HepG2 (cell line): ENCODE results near the gene SEC14L2. TPM values are rescaled to one million over a fixed set of nuclear protein-coding genes. Genes with fewer than 3 reads are reported as not detected.
A peak's percentile ranks its signal among the peaks of the same experiment; 100 is the strongest.

Experiments
- ATAC-seq: fragments of 200-7000 bp; cut with Tn5 transposase; 3 replicates; pipeline ENCODE4 v1.9.1; 2020; ENCODE audit warnings: mild to moderate bottlenecking, moderate library complexity
- BruUV-seq: library from RNA; stranded (reverse); fragments of 400-500 nt; replicated peaks from 2 replicates; lab custom pipeline; 2021; lab: Mats Ljungman, UMichigan
- CTCF ChIA-PET: fragments of 300-600 bp; formaldehyde crosslinking; extraction: SDS; loops from one replicate; lab custom pipeline; 2021; ENCODE audit warnings: low total read pairs, inconsistent platforms, low intra/inter-chr PET ratio; lab: Yijun Ruan, JAX
- POLR2A ChIA-PET: fragments of 350-600 bp; sonication (Branson Sonifier 250); formaldehyde crosslinking; loops from one replicate; lab custom pipeline; 2020; ENCODE audit warnings: antibody characterized with exemption, inconsistent platforms; lab: Yijun Ruan, JAX
- DNase-seq: peaks from one replicate; pipeline ENCODE4 v3.0.0-alpha.2; 2015; ENCODE audit warnings: low spot score
- FAIRE-seq: peaks from 3 replicates; lab custom pipeline; 2011; peaks lifted over from hg19 to GRCh38; lab: Jason Lieb, UNC
- H2AFZ ChIP-seq: one replicate; pipeline ENCODE4 v1.6.1; 2011; ENCODE audit warnings: low read length, inconsistent platforms
- H3K27ac ChIP-seq: fragments of 300-600 bp; 3 replicates; pipeline ENCODE4 v1.8.0; 2011; ENCODE audit warnings: mixed run types, mild to moderate bottlenecking, mixed read lengths, low read length, inconsistent platforms; ENCODE audit not compliant: insufficient read depth; ENCODE audit errors: extremely low read length
- H3K27me3 ChIP-seq, 2 experiments: fragments of 200-600 bp in 1 of 2; 2 replicates in 1 of 2; 3 replicates in 1 of 2; pipeline versions ENCODE4 v1.6.0 to v1.8.0; 2011; ENCODE audit warnings: low read length in 2 of 2, mild to moderate bottlenecking in 2 of 2, moderate library complexity in 2 of 2, inconsistent platforms in 1 of 2; ENCODE audit not compliant: insufficient read depth in 2 of 2, control insufficient read depth in 1 of 2
- H3K36me3 ChIP-seq, 2 experiments: fragments of 200-600 bp in 1 of 2; replicated peaks in 1 of 2; 2 replicates in 1 of 2; 3 replicates in 1 of 2; pipeline versions ENCODE4 v1.5.1 to v1.8.0; 2011; ENCODE audit warnings: low read length in 2 of 2, inconsistent platforms in 1 of 2; ENCODE audit not compliant: insufficient read depth in 2 of 2, control insufficient read depth in 1 of 2
- H3K4me1 ChIP-seq: 2 replicates; pipeline ENCODE4 v1.5.1; 2012; ENCODE audit warnings: low read length, inconsistent platforms; ENCODE audit not compliant: insufficient read depth
- H3K4me2 ChIP-seq: 2 replicates; pipeline ENCODE4 v1.6.0; 2011; ENCODE audit warnings: low read depth, low read length, inconsistent platforms
- H3K4me3 ChIP-seq, 3 experiments: fragments of 200-600 bp in 1 of 3; sonication (generic), shearing (Covaris generic) in 1 of 3; replicated peaks in 1 of 3; 2 replicates each; pipeline ENCODE4 v1.5.1; 2011 to 2016; ENCODE audit warnings: low read length in 3 of 3, inconsistent platforms in 2 of 3, low read depth in 2 of 3, mild to moderate bottlenecking in 2 of 3, control low read depth in 1 of 3, mixed read lengths in 1 of 3; ENCODE audit not compliant: insufficient read depth in 1 of 3
- H3K79me2 ChIP-seq: one replicate; pipeline ENCODE4 v1.6.1; 2011; ENCODE audit warnings: low read length, inconsistent platforms; ENCODE audit not compliant: insufficient read depth
- H3K9ac ChIP-seq: 2 replicates; pipeline ENCODE4 v1.6.0; 2011; ENCODE audit warnings: mild to moderate bottlenecking, low read depth, low read length, inconsistent platforms; ENCODE audit not compliant: insufficient read depth
- H3K9me3 ChIP-seq: 2 replicates; pipeline ENCODE4 v1.5.1; 2012; ENCODE audit warnings: mild to moderate bottlenecking, low read length
- H4K20me1 ChIP-seq: 2 replicates; pipeline ENCODE4 v1.6.0; 2011; ENCODE audit warnings: inconsistent platforms, mild to moderate bottlenecking, low read length, moderate library complexity; ENCODE audit not compliant: insufficient read depth
- JARID2 ChIP-seq: sonication (generic); formaldehyde crosslinking; IDR thresholded peaks from 2 replicates; pipeline ENCODE4 v1.8.1; 2023; ENCODE audit warnings: missing genetic modification reagents, inconsistent platforms; ENCODE audit not compliant: insufficient replicate concordance
- MLLT10 ChIP-seq: sonication (generic); formaldehyde crosslinking; IDR thresholded peaks from 2 replicates; pipeline ENCODE4 v1.4.0; 2020; ENCODE audit warnings: missing genetic modification reagents
- RAD51 ChIP-seq: fragments of 450-650 bp; IDR thresholded peaks from 2 replicates; pipeline ENCODE4 v1.6.1; 2016; ENCODE audit warnings: borderline replicate concordance
- UBTF ChIP-seq: sonication (generic); formaldehyde crosslinking; IDR thresholded peaks from 2 replicates; pipeline ENCODE4 v1.4.0; 2020; ENCODE audit warnings: mild to moderate bottlenecking, missing genetic modification reagents
- ZBTB38 ChIP-seq: sonication (generic); formaldehyde crosslinking; IDR thresholded peaks from 2 replicates; pipeline ENCODE4 v1.5.1; 2020; ENCODE audit warnings: mild to moderate bottlenecking, missing genetic modification reagents
- ZNF652 ChIP-seq: IDR thresholded peaks from 2 replicates; pipeline ENCODE4 v1.6.1; 2016; ENCODE audit warnings: low read depth, borderline replicate concordance
- WGBS: methylation state at CpG from one replicate; pipeline ENCODE4 v1.1.6; 2017; ENCODE audit warnings: low lambda C conversion rate; 5-methylcytosine and 5-hydroxymethylcytosine counted together
- in situ Hi-C: cut with HindIII; loops from 2 replicates; pipeline ENCODE4 v1.10.0; 2017; ENCODE audit warnings: low pct_unique_long_range_greater_than_20kb; ENCODE audit not compliant: extremely low pct_ligation_motif_present
- intact Hi-C: fragments of 100-400 bp; cut with micrococcal nuclease; formaldehyde crosslinking; loops from one replicate; pipeline ENCODE4 v1.10.0; 2022; ENCODE audit not compliant: unreplicated experiment
- polyA plus RNA-seq, 8 experiments: library from polyadenylated mRNA; depleted of rRNA in 3 of 8; stranded (reverse) in 7 of 8; unstranded in 1 of 8; fragments of >200 nt; fragmentation: Illumina TruSeq in 4 of 8; extraction: Trizol in 4 of 8; gene quantifications; 2 replicates each; pipeline versions ENCODE4 v1.2.1 to v1.2.3, GENCODE V29; 2011 to 2016; ENCODE audit warnings: low read depth in 4 of 8, missing spikeins in 1 of 8, mixed read lengths in 1 of 8; ENCODE audit not compliant: insufficient read depth in 1 of 8
- total RNA-seq, 5 experiments: library from RNA; depleted of rRNA; stranded (reverse); fragments of >200 nt; fragmentation: Illumina TruSeq; extraction: Trizol; gene quantifications; 2 replicates each; pipeline ENCODE4 v1.2.3, GENCODE V29; 2016; ENCODE audit warnings: low read depth in 1 of 5

The SEC14L2 gene
- total and polyA plus RNA-seq, 2 of the 13 experiments (the other 11 are each of a cell fraction or from before 2014, with no cell fraction given) = 4.1 to 5.1 TPM

GRCh38 chr22:30385942-30386341 lies 10.9 kb upstream of the SEC14L2 start:
- H2AFZ ChIP-seq = no peak overlapping the region
- H3K27me3 ChIP-seq = no peaks in the 10 kb centered on the region
- intact Hi-C loops = no loop called here
- no TSS peak for BruUV-seq
- POLR2A ChIA-PET = no interaction called here
- FAIRE-seq (no peak), DNase-seq (no peak)
- no peak overlapping the region for H3K27ac ChIP-seq
- no peaks in the 10 kb centered on the region for H3K79me2 ChIP-seq
- 92% methylated on average over 9 of the region's 10 CpGs for WGBS
- H3K4me2 ChIP-seq = peak overlapping the region; percentile 80; the same call in 1 of the 2 replicates
- no peak overlapping the region for H3K9ac ChIP-seq
- no peaks in the 10 kb centered on the region for H3K36me3 ChIP-seq
- H3K9me3 ChIP-seq = no peaks in the 10 kb centered on the region; the same call in 1 of the 2 replicates
- H3K4me1 ChIP-seq = peaks cover 9% of the 10 kb centered on the region
- 0 out of 2 replicates have a peak, but pooled peaks have one; percentile 1 for TF ChIP-seq ZBTB38 (CRISPR knock-in tag)
- TF ChIP-seq UBTF = 0 out of 2 replicates have a peak, but pooled peaks have one; percentile 22
- no peak for TF ChIP-seq ZNF652 (CRISPR knock-in tag)
- no peak for TF ChIP-seq RAD51
- TF ChIP-seq MLLT10 (CRISPR knock-in tag) = no peak
- no peak for TF ChIP-seq JARID2 (CRISPR knock-in tag)
- TF ChIP-seq, all 625 proteins: peak for 2
- H4K20me1 ChIP-seq = no peaks in the 10 kb centered on the region
- CTCF ChIA-PET = no interaction called here
- in situ Hi-C loops = loop anchor here (5.0 to 25.0 kb wide), 3 partner anchors 99 to 274 kb away; partner anchors contain the start of gene CASTOR1
- no peak for ATAC-seq
- no peak overlapping the region for H3K4me3 ChIP-seq
